Frontal cortex (tissue), 4 donors: Measurements from ENCODE around the gene SERHL2. TPM values are rescaled to one million over a fixed set of nuclear protein-coding genes. Genes with fewer than 3 reads are reported as not detected.
"Not testable (repeated sequence)": the region's sequence is repeated elsewhere in the genome, so short reads cannot be mapped to it uniquely, and the experiment has no call there.

Experiments
- DNase-seq, 2 donors: peaks; one replicate each; pipeline ENCODE4 v3.0.0; 2012; ENCODE audit warnings: low spot score in 2 of 2
- FAIRE-seq: peaks from 2 replicates; lab custom pipeline; 2012; peaks lifted over from hg19 to GRCh38; lab: Jason Lieb, UNC
- total RNA-seq: library from RNA; depleted of rRNA; stranded (reverse); fragments of >200 nt; gene quantifications from one replicate; pipeline ENCODE4 v1.2.3, GENCODE V29; 2014
- donor health status: control.
- donor health status: control.
- donor health status: control.

SERHL2 gene
- total RNA-seq, 1 donor from 2014 or later, result 4.9 TPM

- DNase-seq, result no peak
- no peak for FAIRE-seq
These were observed 42.6 kb downstream of the SERHL2 start for GRCh38 chr22:42596336-42596735.

GRCh38 chr22:42596863-42597530, 43.2 kb downstream of the SERHL2 start:
- no peak for DNase-seq
- FAIRE-seq, result no peak

DNA sequence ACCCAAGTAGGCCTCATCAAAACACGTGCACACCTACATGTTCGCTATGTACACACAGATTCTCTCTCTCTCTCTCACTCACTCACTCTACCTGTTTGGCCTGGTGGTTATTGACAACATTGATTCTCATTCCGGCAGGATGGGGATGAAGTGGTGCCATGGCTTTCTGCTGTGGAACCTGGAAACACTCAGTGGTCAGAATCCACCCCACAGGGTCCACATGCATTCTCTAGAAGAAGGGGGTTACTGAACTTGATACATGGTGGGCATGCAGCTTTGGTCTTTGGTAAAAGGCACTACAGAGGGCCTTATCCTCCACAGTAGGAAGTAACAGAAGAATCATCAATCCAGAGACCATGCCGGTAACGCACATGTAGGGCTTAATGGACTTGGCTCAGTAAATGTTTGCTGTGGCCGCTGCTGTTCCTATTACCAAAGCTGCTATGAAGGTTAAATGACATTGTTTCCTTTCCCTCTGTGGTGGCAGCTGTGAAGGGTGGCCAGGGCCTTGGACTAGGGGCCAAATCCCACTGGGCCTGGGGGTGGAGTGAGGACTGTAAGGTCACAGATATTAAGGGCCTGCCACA, 48.2 kb downstream of the SERHL2 start:
- FAIRE-seq (no peak), DNase-seq (no peak)

DNA sequence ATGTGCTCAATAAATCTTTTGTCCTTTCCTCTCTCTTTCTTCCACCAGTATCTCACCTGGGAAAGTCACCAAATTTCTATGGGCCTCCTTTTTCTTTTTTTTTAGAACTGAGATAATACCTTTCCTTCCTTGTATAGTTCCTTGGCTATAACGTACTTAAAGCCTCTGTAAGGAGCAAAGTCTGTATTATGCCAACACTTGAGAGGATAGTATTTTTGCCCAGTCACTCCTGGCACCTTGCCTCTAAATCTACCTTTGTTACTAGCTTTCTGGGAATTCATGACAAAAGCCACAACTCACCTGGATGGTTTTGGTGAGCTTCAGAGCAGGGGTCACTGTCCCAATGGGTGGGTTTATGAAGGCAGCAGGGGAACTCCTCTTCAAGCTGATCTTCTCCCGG, 48.7 kb downstream of the SERHL2 start:
- DNase-seq, result no peak
- no peak for FAIRE-seq

- no peak for FAIRE-seq
- DNase-seq, result no peak
These were observed 49.7 kb downstream of the SERHL2 start for GRCh38 chr22:42603427-42603826.

DNA sequence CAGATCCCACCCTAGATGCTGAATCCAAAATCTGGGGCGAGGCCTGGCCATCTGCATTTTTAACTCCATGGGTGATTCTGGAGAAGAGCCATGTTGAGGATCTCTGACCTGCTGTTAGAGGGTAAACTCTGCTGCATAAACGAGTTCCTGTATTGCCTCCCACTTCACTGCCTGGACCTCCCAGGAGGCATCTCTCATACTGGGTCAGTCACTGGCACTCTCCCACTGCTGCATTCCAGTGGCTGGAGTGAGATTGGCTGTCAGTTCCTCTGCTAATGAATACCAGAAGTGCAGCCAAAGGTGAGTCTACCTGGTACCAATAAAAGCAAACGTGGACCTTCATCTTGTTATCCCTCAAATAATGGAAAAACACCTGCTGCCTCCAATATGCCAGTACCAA, 50.6 kb downstream of the SERHL2 start:
- DNase-seq (no peak), FAIRE-seq (no peak)

DNA sequence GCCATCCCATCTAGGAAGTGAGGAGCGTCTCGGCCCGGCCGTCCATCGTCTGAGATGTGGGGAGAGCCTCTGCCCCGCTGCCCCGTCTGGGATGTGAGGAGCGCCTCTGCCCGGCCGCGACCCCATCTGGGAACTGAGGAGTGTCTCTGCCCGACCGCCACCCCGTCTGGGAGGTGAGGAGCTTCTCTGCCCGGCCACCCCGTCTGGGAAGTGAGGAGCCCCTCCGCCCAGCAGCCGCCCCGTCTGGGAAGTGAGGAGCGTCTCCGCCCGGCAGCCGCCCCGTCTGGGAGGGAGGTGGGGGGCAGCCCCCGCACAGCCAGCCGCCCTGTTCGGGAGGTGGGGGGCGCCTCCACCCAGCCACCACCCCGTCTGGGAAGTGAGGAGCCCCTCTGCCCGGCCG, 53.9 kb downstream of the SERHL2 start:
- DNase-seq, FAIRE-seq: not testable (repeated sequence)

DNA sequence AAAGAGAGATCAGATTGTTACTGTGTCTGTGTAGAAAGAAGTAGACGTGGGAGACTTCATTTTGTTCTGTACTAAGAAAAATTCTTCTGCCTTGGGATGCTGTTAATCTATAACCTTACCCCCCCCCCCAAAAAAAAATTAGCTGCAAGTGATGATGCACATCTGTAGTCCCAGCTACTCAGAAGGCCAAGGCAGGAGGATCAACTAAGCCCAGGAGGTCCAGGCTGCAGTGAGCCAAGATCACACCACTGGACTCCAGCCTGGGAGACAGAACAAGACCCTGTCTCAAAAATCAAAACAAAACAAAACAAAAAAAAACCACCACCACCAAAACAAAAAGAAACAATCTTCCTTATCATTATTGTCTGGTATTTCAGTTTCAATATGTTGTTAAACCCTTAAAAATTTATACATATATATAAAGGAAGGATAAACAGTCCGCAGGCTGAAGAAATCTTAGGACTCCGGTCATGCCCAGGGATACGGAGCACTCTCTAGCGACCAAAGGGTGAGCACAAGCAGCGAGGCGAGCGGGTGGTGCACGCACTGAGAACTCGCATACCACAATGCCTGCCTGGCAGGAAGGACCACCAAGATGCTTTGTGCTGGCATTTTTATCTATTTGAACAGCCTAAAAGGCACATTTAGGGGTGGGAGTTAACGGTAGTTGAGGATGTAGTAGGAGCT, 54.5 kb downstream of the SERHL2 start:
- DNase-seq (no peak), FAIRE-seq (no peak)

DNA sequence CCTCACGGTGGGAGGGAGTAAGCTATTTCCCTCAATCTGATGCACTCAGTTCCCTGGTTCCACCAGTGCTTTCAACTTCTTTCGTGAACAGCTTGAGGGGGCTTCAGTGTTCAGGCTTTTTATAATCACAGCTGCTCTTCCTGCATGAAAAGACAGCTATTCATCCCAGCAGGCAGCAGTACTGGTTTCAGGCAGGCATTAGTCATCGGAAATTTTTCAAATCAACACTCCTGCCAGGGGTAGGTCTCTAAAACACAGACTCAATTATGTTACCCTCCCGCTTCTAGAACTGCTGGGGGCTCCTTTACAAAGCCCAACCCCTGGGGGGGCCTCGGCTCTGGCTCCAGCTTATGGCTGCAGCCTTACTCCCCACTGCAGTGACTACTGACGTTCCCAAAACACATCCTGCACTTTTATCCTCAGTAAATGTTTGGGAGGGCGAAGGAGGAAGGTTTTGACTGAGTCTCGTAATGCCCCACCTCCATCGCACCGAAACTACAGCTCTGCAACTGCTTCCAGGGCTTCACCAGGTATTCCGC, 55.1 kb downstream of the SERHL2 start:
- FAIRE-seq (no peak), DNase-seq (peak in 1 of 2 donors; percentile 57)

DNA sequence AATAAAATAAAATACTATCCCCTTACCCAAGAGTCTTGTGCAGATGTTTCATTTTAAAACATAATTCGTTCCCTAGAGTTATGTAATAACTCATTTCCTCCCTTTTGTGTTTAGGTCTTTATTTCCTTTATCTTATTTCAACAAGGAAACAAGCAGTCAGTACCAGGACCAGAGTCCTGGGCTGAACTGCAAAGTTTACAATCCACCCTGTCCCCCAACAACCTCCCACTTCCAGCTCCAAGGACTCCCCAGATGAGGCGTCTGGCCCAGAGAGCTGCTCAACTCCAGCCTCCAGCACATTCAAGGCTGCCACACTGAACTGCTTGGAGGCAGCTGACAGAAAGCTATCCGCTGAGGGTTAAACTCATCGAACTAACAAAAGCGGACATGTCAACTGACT, 56.4 kb downstream of the SERHL2 start:
- no peak for DNase-seq
- FAIRE-seq, result no peak

GRCh38 chr22:42611051-42611450, 57.3 kb downstream of the SERHL2 start:
- DNase-seq (no peak), FAIRE-seq (no peak)

GRCh38 chr22:42612336-42612735, 58.6 kb downstream of the SERHL2 start:
- no peak for FAIRE-seq
- no peak for DNase-seq

- DNase-seq, result no peak
- FAIRE-seq, result no peak
These were observed 60.1 kb downstream of the SERHL2 start for GRCh38 chr22:42613872-42614301.

DNA sequence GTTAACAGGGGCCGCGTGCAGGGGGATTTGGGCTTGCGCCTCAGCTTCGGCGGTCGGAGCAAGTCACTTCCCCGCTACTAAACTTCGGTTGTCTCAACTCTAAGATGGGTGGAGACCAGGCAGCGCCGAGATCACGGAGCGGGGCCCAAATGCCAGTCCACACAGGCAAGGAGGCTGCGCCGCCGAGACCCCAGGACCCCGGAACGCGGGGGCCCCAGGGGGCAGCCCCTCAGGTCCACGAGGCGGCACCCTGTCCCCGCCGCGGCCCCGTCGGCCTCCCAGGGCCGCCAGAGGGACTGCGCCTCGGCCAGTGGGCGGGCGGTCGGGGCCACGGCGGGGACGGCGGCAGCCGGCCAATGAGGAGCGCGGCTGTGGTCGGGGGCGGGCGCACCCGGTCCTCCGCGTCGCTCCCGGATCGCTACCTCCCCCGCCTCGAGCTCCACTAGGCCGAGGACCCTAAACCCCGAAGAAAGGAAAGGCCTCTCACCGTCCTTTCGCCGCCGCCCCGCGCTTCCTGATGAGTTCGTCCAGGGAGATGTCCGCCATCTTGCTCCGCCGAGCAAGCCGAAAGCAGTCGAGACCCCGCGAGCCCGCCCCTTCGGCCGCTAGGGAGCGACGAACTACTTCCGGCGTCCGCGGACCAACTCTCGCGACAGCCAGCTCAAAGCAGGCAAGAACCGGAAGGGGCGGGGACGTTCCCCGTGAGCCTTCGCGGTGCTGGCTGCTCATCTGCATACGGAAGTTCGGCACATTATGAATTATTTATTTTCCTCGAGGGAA, 60.7 kb downstream of the SERHL2 start, which contains the start of gene POLDIP3:
Gene POLDIP3, minus strand, starts transcription at position 572 of the 780 bp plus-strand sequence. Its CDS starts 26 bp downstream, at position 546.
- no peak for FAIRE-seq

GRCh38 chr22:42615092-42615859, 61.5 kb downstream of the SERHL2 start:
- DNase-seq (peak in 1 of 2 donors; percentile 73), FAIRE-seq (peak; percentile 66)

More for the DNA sequence above, 60.7 kb downstream of the SERHL2 start, which contains the start of gene POLDIP3:
- DNase-seq, result peak; percentile 98 to 99

- not testable (repeated sequence) for DNase-seq, FAIRE-seq
These were observed 62.1 kb downstream of the SERHL2 start for GRCh38 chr22:42615860-42616175.

GRCh38 chr22:42617155-42617983, 63.6 kb downstream of the SERHL2 start:
- FAIRE-seq, result no peak
- no peak for DNase-seq

- FAIRE-seq, result no peak
- DNase-seq, result no peak
These were observed 65.7 kb downstream of the SERHL2 start for GRCh38 chr22:42619261-42620063.
